H1 (cell line): ENCODE data around the gene NKAPD1. TPM values are rescaled to one million over a fixed set of nuclear protein-coding genes. Genes with fewer than 3 reads are reported as not detected.
"Not testable (repeated sequence)": the region's sequence is repeated elsewhere in the genome, so short reads cannot be mapped to it uniquely, and the experiment has no call there.

ENCODE experiments used
- CTCF ChIA-PET: fragments of 300-600 bp; sonication (Branson Sonifier 250); formaldehyde crosslinking; loops from one replicate; lab custom pipeline; 2021; ENCODE audit not compliant: partially characterized antibody; lab: Charles Lee
- POLR2A ChIA-PET: fragments of 300-600 bp; sonication (Branson Sonifier 250); formaldehyde crosslinking; loops from one replicate; lab custom pipeline; 2021; ENCODE audit warnings: inconsistent platforms; ENCODE audit not compliant: partially characterized antibody; lab: Charles Lee
- DNase-seq, 2 experiments: peaks; one replicate each; pipeline versions ENCODE4 v3.0.0 to v3.0.0-alpha.2; 2010 to 2022; ENCODE audit warnings: low spot score in 2 of 2, low read depth in 1 of 2, mixed read lengths in 1 of 2
- FAIRE-seq: peaks from 2 replicates; lab custom pipeline; 2011; peaks lifted over from hg19 to GRCh38; lab: Jason Lieb, UNC
- H2AFZ ChIP-seq: 2 replicates; pipeline ENCODE4 v1.8.1; 2012; ENCODE audit warnings: low read length, inconsistent platforms
- H2AK5ac ChIP-seq: 2 replicates; pipeline ENCODE4 v1.6.1; 2013; ENCODE audit warnings: low read depth, low read length
- H2BK120ac ChIP-seq: replicated peaks from 2 replicates; pipeline ENCODE3; 2013; ENCODE audit warnings: low read depth, low read length, inconsistent platforms
- H2BK12ac ChIP-seq: 2 replicates; pipeline ENCODE4 v1.6.1; 2013; ENCODE audit warnings: low read depth, low read length
- H2BK15ac ChIP-seq: 2 replicates; pipeline ENCODE4 v1.6.1; 2013; ENCODE audit warnings: low read length
- H2BK20ac ChIP-seq: 2 replicates; pipeline ENCODE4 v1.6.1; 2013; ENCODE audit warnings: low read length
- H2BK5ac ChIP-seq: 2 replicates; pipeline ENCODE4 v1.6.1; 2013; ENCODE audit warnings: low read depth, low read length
- H3K14ac ChIP-seq: 2 replicates; pipeline ENCODE4 v1.6.1; 2013; ENCODE audit warnings: inconsistent platforms; ENCODE audit not compliant: insufficient read length
- H3K18ac ChIP-seq: 2 replicates; pipeline ENCODE4 v1.6.1; 2013; ENCODE audit warnings: low read length; ENCODE audit errors: extremely low read depth
- H3K23ac ChIP-seq: 2 replicates; pipeline ENCODE4 v1.6.1; 2013; ENCODE audit warnings: inconsistent platforms; ENCODE audit not compliant: insufficient read length
- H3K23me2 ChIP-seq: 2 replicates; pipeline ENCODE4 v1.6.1; 2013; ENCODE audit warnings: low read depth, low read length
- H3K27ac ChIP-seq: 2 replicates; pipeline ENCODE4 v1.6.1; 2011; ENCODE audit warnings: low read depth, low read length, inconsistent platforms
- H3K27me3 ChIP-seq, 4 experiments: replicated peaks in 1 of 4; 1 replicate in 1 of 4; 2 replicates in 3 of 4; pipeline versions ENCODE4 v1.6.1 to v1.8.1; 2011 to 2013; ENCODE audit warnings: low read length in 3 of 4, mild to moderate bottlenecking in 3 of 4, inconsistent platforms in 2 of 4, mixed read lengths in 2 of 4, moderate library complexity in 1 of 4; ENCODE audit not compliant: control insufficient read depth in 3 of 4, insufficient read depth in 3 of 4; ENCODE audit errors: extremely low read depth in 1 of 4
- H3K36me3 ChIP-seq, 4 experiments: 2 replicates each; pipeline versions ENCODE4 v1.6.1 to v1.8.1; 2011 to 2013; ENCODE audit warnings: mild to moderate bottlenecking in 4 of 4, low read length in 3 of 4, moderate library complexity in 2 of 4, control low read depth in 1 of 4, inconsistent platforms in 1 of 4; ENCODE audit not compliant: insufficient read depth in 4 of 4, control insufficient read depth in 2 of 4
- H3K4ac ChIP-seq: replicated peaks from 2 replicates; pipeline ENCODE3; 2013; ENCODE audit warnings: low read length, low read depth, mixed read lengths, inconsistent platforms; ENCODE audit not compliant: insufficient read length
- H3K4me1 ChIP-seq, 4 experiments: replicated peaks in 1 of 4; 1 replicate in 1 of 4; 2 replicates in 3 of 4; pipeline versions ENCODE4 v1.6.1 to v1.8.1; 2011 to 2013; ENCODE audit warnings: low read length in 3 of 4, inconsistent platforms in 2 of 4, mixed read lengths in 1 of 4; ENCODE audit not compliant: insufficient read depth in 4 of 4, control insufficient read depth in 3 of 4
- H3K4me2 ChIP-seq, 2 experiments: 2 replicates each; pipeline versions ENCODE4 v1.6.1 to v1.8.1; 2011 to 2013; ENCODE audit warnings: low read depth in 2 of 2, low read length in 2 of 2, control low read depth in 1 of 2, inconsistent platforms in 1 of 2, mild to moderate bottlenecking in 1 of 2; ENCODE audit not compliant: insufficient read depth in 1 of 2
- H3K4me3 ChIP-seq, 4 experiments: fragments of 200-600, 300-600 bp in 1 of 4; sonication (generic), shearing (Covaris generic), sonication (Bioruptor Twin) in 1 of 4; 2 replicates each; pipeline versions ENCODE4 v1.5.1 to v1.8.1; 2011 to 2016; ENCODE audit warnings: low read length in 4 of 4, low read depth in 3 of 4, control low read depth in 2 of 4, inconsistent platforms in 2 of 4, mild to moderate bottlenecking in 2 of 4, mixed read lengths in 1 of 4, moderate library complexity in 1 of 4; ENCODE audit not compliant: insufficient read depth in 2 of 4; ENCODE audit errors: extremely low read depth in 1 of 4
- H3K56ac ChIP-seq: replicated peaks from 2 replicates; pipeline ENCODE3; 2013; ENCODE audit warnings: low read depth, mild to moderate bottlenecking, mixed read lengths, low read length, inconsistent platforms; ENCODE audit not compliant: insufficient read length
- H3K79me1 ChIP-seq: 2 replicates; pipeline ENCODE4 v1.6.1; 2013; ENCODE audit warnings: low read depth, low read length, control low read depth
- H3K79me2 ChIP-seq, 2 experiments: 2 replicates each; pipeline versions ENCODE4 v1.6.1 to v1.8.1; 2012 to 2013; ENCODE audit warnings: low read length in 2 of 2, mild to moderate bottlenecking in 2 of 2, inconsistent platforms in 1 of 2; ENCODE audit not compliant: insufficient read depth in 2 of 2, control insufficient read depth in 1 of 2
- H3K9ac ChIP-seq, 4 experiments: replicated peaks in 1 of 4; 1 replicate in 1 of 4; 2 replicates in 3 of 4; pipeline versions ENCODE4 v1.6.1 to v1.8.1; 2011 to 2013; ENCODE audit warnings: low read depth in 3 of 4, low read length in 3 of 4, control low read depth in 2 of 4, mild to moderate bottlenecking in 2 of 4, moderate library complexity in 2 of 4, inconsistent platforms in 1 of 4; ENCODE audit errors: extremely low read depth in 1 of 4
- H3K9me3 ChIP-seq, 2 experiments: 2 replicates each; pipeline versions ENCODE4 v1.6.1 to v1.8.1; 2012 to 2013; ENCODE audit warnings: mild to moderate bottlenecking in 2 of 2, moderate library complexity in 2 of 2, control low read depth in 1 of 2, inconsistent platforms in 1 of 2, low read depth in 1 of 2, low read length in 1 of 2, mixed read lengths in 1 of 2; ENCODE audit not compliant: insufficient read depth in 2 of 2
- H4K20me1 ChIP-seq, 2 experiments: replicated peaks in 1 of 2; 2 replicates each; pipeline versions ENCODE3 to v1.8.1; 2011 to 2013; ENCODE audit warnings: inconsistent platforms in 2 of 2, low read length in 2 of 2, mild to moderate bottlenecking in 1 of 2; ENCODE audit not compliant: insufficient read depth in 2 of 2, control insufficient read depth in 1 of 2
- H4K5ac ChIP-seq: 2 replicates; pipeline ENCODE4 v1.6.1; 2013; ENCODE audit warnings: low read length, low read depth, mixed read lengths, inconsistent platforms; ENCODE audit not compliant: insufficient read length
- H4K8ac ChIP-seq: 2 replicates; pipeline ENCODE4 v1.8.0; 2013; ENCODE audit warnings: mild to moderate bottlenecking, moderate library complexity, low read length, inconsistent platforms; ENCODE audit not compliant: insufficient read depth; ENCODE audit errors: extremely low read depth
- H4K91ac ChIP-seq: replicated peaks from 2 replicates; pipeline ENCODE3; 2013; ENCODE audit warnings: low read length, mixed read lengths, inconsistent platforms; ENCODE audit not compliant: insufficient read length
- WGBS, 2 experiments: shearing (Covaris generic) in 1 of 2; methylation state at CpG; one replicate each; pipeline versions ENCODE4 v1.1.6 to v1.1.7; 2013 to 2015; ENCODE audit warnings: low lambda C conversion rate in 2 of 2, mixed read lengths in 2 of 2, inconsistent platforms in 1 of 2, low coverage in 1 of 2, missing lambda C conversion rate in 1 of 2; ENCODE audit not compliant: insufficient replicate concordance in 2 of 2, insufficient coverage in 1 of 2, insufficient read length in 1 of 2; ENCODE audit errors: extremely low coverage in 1 of 2, missing lambda C conversion rate in 1 of 2; 5-methylcytosine and 5-hydroxymethylcytosine counted together
- polyA plus RNA-seq, 7 experiments: library from polyadenylated mRNA; depleted of rRNA in 3 of 7; stranded (reverse) in 5 of 7; unstranded in 2 of 7; fragments of >200 nt in 5 of 7; fragments of 200-250 nt in 2 of 7; gene quantifications; 1 replicate in 5 of 7; 2 replicates in 1 of 7; 4 replicates in 1 of 7; pipeline versions ENCODE4 v1.2.1 to v1.2.3, GENCODE V29; 2011 to 2013; ENCODE audit warnings: missing spikeins in 2 of 7, mixed read lengths in 2 of 7
- total RNA-seq: library from RNA; stranded (reverse); fragmentation: NEBNext Ultra II Directional; extraction: Animal tissue kit (Norgen Biotek cat#: 25700); gene quantifications from 2 replicates; pipeline ENCODE4 v1.2.1, GENCODE V29; 2021

The NKAPD1 gene
- total and polyA plus RNA-seq, 2 of the 8 experiments (the other 6 are each of a cell fraction or from before 2014, with no cell fraction given) = 6.7 to 16.7 TPM

- CTCF ChIA-PET = interaction anchor here (0.6 to 1.7 kb wide), 3 partner anchors 18 to 78 kb away, joined by 3 to 4 read pairs (median 3); no protein-coding TSS in a partner anchor
- H4K20me1 ChIP-seq, H3K4me1 ChIP-seq, H3K27me3 ChIP-seq, H4K91ac ChIP-seq, H3K4me2 ChIP-seq, H2AFZ ChIP-seq, H3K4me3 ChIP-seq, H3K4ac ChIP-seq, H2BK12ac ChIP-seq, H2AK5ac ChIP-seq, H3K27ac ChIP-seq, H3K23me2 ChIP-seq, FAIRE-seq, H2BK15ac ChIP-seq, H3K79me1 ChIP-seq, H4K5ac ChIP-seq, H3K9ac ChIP-seq, DNase-seq, H2BK120ac ChIP-seq, H3K18ac ChIP-seq, H3K79me2 ChIP-seq, H2BK5ac ChIP-seq, H4K8ac ChIP-seq, H3K9me3 ChIP-seq, H3K56ac ChIP-seq, H3K23ac ChIP-seq, H3K14ac ChIP-seq, H2BK20ac ChIP-seq: not testable (repeated sequence)
- POLR2A ChIA-PET = interaction anchor here (1.4 kb wide), 1 partner anchor 9 kb away, joined by 5 read pairs; the partner anchor contains the start of genes SDHD and TIMM8B
- 89% methylated on average over 2 of the region's 2 CpGs; no CpG with 5 or more reads in 1 of the 2 experiments for WGBS, 2 experiments
- H3K36me3 ChIP-seq = peaks cover 2 to 48% (median 27%) of the 10 kb centered on the region in 4 experiments; a peak in 7 of 8 replicates
These were observed 21.2 kb downstream of the NKAPD1 start for GRCh38 chr11:112095302-112095701.
